Left ventricle myocardium inferior (tissue), 1 donor: ENCODE data around the gene ATXN10. TPM values are rescaled to one million over a fixed set of nuclear protein-coding genes. Genes with fewer than 3 reads are reported as not detected.

Experiments used
- DNase-seq: peaks from one replicate; pipeline ENCODE4 v3.0.0-alpha.2; 2020
- H3K27ac ChIP-seq: fragments of 200-600 bp; replicated peaks from 2 replicates; pipeline ENCODE4 v1.8.0; 2021
- H3K27me3 ChIP-seq: fragments of 200-600 bp; 2 replicates; pipeline ENCODE4 v1.8.0; 2021; ENCODE audit warnings: low read depth
- H3K36me3 ChIP-seq: fragments of 200-600 bp; 2 replicates; pipeline ENCODE4 v1.8.0; 2021
- H3K4me1 ChIP-seq: fragments of 200-600 bp; 2 replicates; pipeline ENCODE4 v1.8.0; 2021
- H3K4me3 ChIP-seq: fragments of 200-600 bp; 2 replicates; pipeline ENCODE4 v1.8.0; 2021; ENCODE audit warnings: mild to moderate bottlenecking, moderate library complexity
- H3K9me3 ChIP-seq: fragments of 200-600 bp; replicated peaks from 2 replicates; pipeline ENCODE4 v1.8.0; 2021
- CTCF ChIP-seq: fragments of 200-600 bp; IDR thresholded peaks from 2 replicates; pipeline ENCODE4 v1.8.0; 2021; ENCODE audit warnings: antibody characterized with exemption, mild to moderate bottlenecking, borderline replicate concordance
- intact Hi-C: fragments of 100-400 bp; cut with micrococcal nuclease; formaldehyde crosslinking; loops from one replicate; pipeline ENCODE4 v1.11.0; 2022
- total RNA-seq: library from RNA; stranded (reverse); fragmentation: NEBNext Ultra II Directional; extraction: Animal tissue kit (Norgen Biotek cat#: 25700); gene quantifications from one replicate; pipeline ENCODE4 v1.2.1, GENCODE V29; 2021
- donor health status: DM: no; HTN: yes; CAD: no; lungs with severe emphysema.

The ATXN10 gene
- total RNA-seq, 1 donor from 2014 or later: 148 TPM

GRCh38 chr22:45834241-45834640, 162.6 kb downstream of the ATXN10 start:
- intact Hi-C loops: no loop called here
- Histone ChIP-seq H3K9me3 (no peaks in the 10 kb centered on the region), H3K27ac (no peak overlapping the region), H3K4me3 (no peak overlapping the region), H3K27me3 (no peaks in the 10 kb centered on the region), H3K36me3 (peaks cover 19% of the 10 kb centered on the region), H3K4me1 (peaks cover 14% of the 10 kb centered on the region)
- TF ChIP-seq CTCF: no peak
- no peak for DNase-seq

- DNase-seq: no peak
- TF ChIP-seq CTCF: no peak
- Histone ChIP-seq H3K27me3 (no peaks in the 10 kb centered on the region), H3K36me3 (peaks cover 19% of the 10 kb centered on the region), H3K9me3 (no peaks in the 10 kb centered on the region), H3K27ac (no peak overlapping the region), H3K4me3 (no peak overlapping the region), H3K4me1 (peaks cover 14% of the 10 kb centered on the region)
- intact Hi-C loops: no loop called here
These were observed 163.2 kb downstream of the ATXN10 start for GRCh38 chr22:45834795-45835194.

- Histone ChIP-seq H3K4me3 (no peak overlapping the region), H3K4me1 (peaks cover 14% of the 10 kb centered on the region), H3K9me3 (no peaks in the 10 kb centered on the region), H3K36me3 (peaks cover 19% of the 10 kb centered on the region), H3K27ac (no peak overlapping the region), H3K27me3 (no peaks in the 10 kb centered on the region)
- intact Hi-C loops: no loop called here
- DNase-seq: no peak
- no peak for TF ChIP-seq CTCF
These were observed 165.0 kb downstream of the ATXN10 start for GRCh38 chr22:45836418-45837169.

- no peak for DNase-seq
- no peaks in the 10 kb centered on the region for H3K27me3 ChIP-seq
- no peak for TF ChIP-seq CTCF
- peaks cover 14% of the 10 kb centered on the region for H3K4me1 ChIP-seq
- intact Hi-C loops: no loop called here
- no peak overlapping the region for H3K4me3 ChIP-seq
- no peak overlapping the region for H3K27ac ChIP-seq
- H3K36me3 ChIP-seq: peaks cover 23% of the 10 kb centered on the region
- no peaks in the 10 kb centered on the region for H3K9me3 ChIP-seq
These were observed 165.9 kb downstream of the ATXN10 start for GRCh38 chr22:45837508-45837907.

- intact Hi-C loops: no loop called here
- H3K27ac ChIP-seq: no peak overlapping the region
- no peak for DNase-seq
- H3K9me3 ChIP-seq: no peaks in the 10 kb centered on the region
- peaks cover 23% of the 10 kb centered on the region for H3K36me3 ChIP-seq
- peaks cover 14% of the 10 kb centered on the region for H3K4me1 ChIP-seq
- TF ChIP-seq CTCF: no peak
- H3K27me3 ChIP-seq: no peaks in the 10 kb centered on the region
- H3K4me3 ChIP-seq: no peak overlapping the region
These were observed 166.8 kb downstream of the ATXN10 start for GRCh38 chr22:45838305-45838887.
